Transverse colon (tissue), 4 donors: Measurements from ENCODE around the gene PPP1R37. TPM values are rescaled to one million over a fixed set of nuclear protein-coding genes. Genes with fewer than 3 reads are reported as not detected.

Experiments used
- DNase-seq: peaks from one replicate; pipeline ENCODE4 v3.0.0-alpha.2; 2019
- H3K27ac ChIP-seq, 4 donors: fragments of 200-600 bp; sonication (generic); 2 replicates each; pipeline ENCODE4 v1.5.1; 2016 to 2018; ENCODE audit warnings: inconsistent platforms in 4 of 4
- H3K27me3 ChIP-seq: fragments of 200-600 bp; sonication (generic); 2 replicates; pipeline ENCODE4 v1.5.1; 2017; ENCODE audit warnings: inconsistent platforms
- H3K36me3 ChIP-seq, 4 donors: fragments of 200-600 bp; sonication (generic); 2 replicates each; pipeline ENCODE4 v1.5.1; 2017 to 2019; ENCODE audit warnings: inconsistent platforms in 4 of 4
- H3K4me1 ChIP-seq, 4 donors: fragments of 200-600 bp; sonication (generic); 2 replicates each; pipeline ENCODE4 v1.5.1; 2017 to 2020; ENCODE audit warnings: inconsistent platforms in 4 of 4
- H3K4me3 ChIP-seq, 4 donors: fragments of 200-600 bp; sonication (generic); 1 replicate in 1 of 4; 2 replicates in 3 of 4; pipeline versions ENCODE4 v1.5.1 to v1.6.1; 2017 to 2019; ENCODE audit warnings: inconsistent platforms in 4 of 4
- H3K9me3 ChIP-seq, 2 donors: fragments of 200-600 bp; sonication (generic); 2 replicates each; pipeline ENCODE4 v1.5.1; 2017 to 2019; ENCODE audit warnings: inconsistent platforms in 2 of 2
- CTCF ChIP-seq, 5 experiments: fragments of 200-600 bp in 3 of 5; fragments of 450-650 bp in 2 of 5; sonication (generic) in 3 of 5; IDR thresholded peaks; 1 replicate in 2 of 5; 2 replicates in 3 of 5; pipeline ENCODE4 v1.5.1; 2016 to 2017; ENCODE audit warnings: antibody characterized with exemption in 5 of 5, inconsistent platforms in 3 of 5, mild to moderate bottlenecking in 2 of 5, moderate library complexity in 1 of 5
- EP300 ChIP-seq: sonication (generic); formaldehyde crosslinking; IDR thresholded peaks from one replicate; pipeline ENCODE4 v1.6.1; 2017; ENCODE audit warnings: antibody characterized with exemption, low read depth
- POLR2A ChIP-seq: fragments of 450-650 bp; IDR thresholded peaks from one replicate; pipeline ENCODE4 v1.6.1; 2016; ENCODE audit warnings: antibody characterized with exemption, mild to moderate bottlenecking, moderate library complexity
- POLR2AphosphoS5 ChIP-seq, 3 donors: sonication (generic); formaldehyde crosslinking; IDR thresholded peaks; one replicate each; pipeline ENCODE4 v1.6.1; 2016; ENCODE audit warnings: antibody characterized with exemption in 3 of 3
- WGBS, 2 donors: methylation state at CpG; one replicate each; pipeline ENCODE4 v1.1.5; 2018; ENCODE audit warnings: low coverage in 1 of 2; 5-methylcytosine and 5-hydroxymethylcytosine counted together
- in situ Hi-C, 4 donors: fragments of 200-750 bp; cut with MboI; loops; one replicate each; pipeline versions ENCODE4 v1.15.0 to v1.15.1; 2017; ENCODE audit warnings: low sequenced_read_pairs in 3 of 4, low pct_ligation_motif_present in 1 of 4, low pct_unique_long_range_greater_than_20kb in 1 of 4
- intact Hi-C: fragments of 100-400 bp; cut with DNase I; formaldehyde crosslinking; loops from one replicate; pipeline ENCODE4 v1.15.1; 2023; ENCODE audit warnings: low total_unique reads
- small RNA-seq, 4 donors: library from RNA; depleted of rRNA; stranded (forward); fragments of <200 nt; gene quantifications; one replicate each; pipeline ENCODE3, GENCODE V24; 2016
- total RNA-seq, 4 donors: library from RNA; depleted of rRNA; stranded (reverse); fragments of >200 nt; gene quantifications; one replicate each; pipeline ENCODE4 v1.1.0, GENCODE V29; 2016

PPP1R37 gene
- total RNA-seq, 4 donors from 2014 or later = 31.1 to 92.5 (median 45.2) TPM

- Histone ChIP-seq H3K36me3 (no peaks in the 10 kb centered on the region), H3K4me3 (no peak overlapping the region), H3K27ac (no peak overlapping the region), H3K27me3 (no peaks in the 10 kb centered on the region), H3K4me1 (no peaks in the 10 kb centered on the region), H3K9me3 (no peaks in the 10 kb centered on the region)
- 91% methylated on average over 4 of the region's 4 CpGs; no CpG with 5 or more reads in 1 of the 2 donors for WGBS, 2 donors
- no peak for DNase-seq
- TF ChIP-seq EP300 = no peak
- TF ChIP-seq POLR2A = no peak
- no peak for TF ChIP-seq POLR2AphosphoS5 (IDR thresholded peaks at IDR 0.05)
- no peak for TF ChIP-seq CTCF (IDR thresholded peaks at IDR 0.05)
- in situ Hi-C loops = no loop called here
- intact Hi-C loops = no loop called here
Observed at GRCh38 chr19:45191375-45191774, 98.4 kb downstream of the PPP1R37 start.

DNA sequence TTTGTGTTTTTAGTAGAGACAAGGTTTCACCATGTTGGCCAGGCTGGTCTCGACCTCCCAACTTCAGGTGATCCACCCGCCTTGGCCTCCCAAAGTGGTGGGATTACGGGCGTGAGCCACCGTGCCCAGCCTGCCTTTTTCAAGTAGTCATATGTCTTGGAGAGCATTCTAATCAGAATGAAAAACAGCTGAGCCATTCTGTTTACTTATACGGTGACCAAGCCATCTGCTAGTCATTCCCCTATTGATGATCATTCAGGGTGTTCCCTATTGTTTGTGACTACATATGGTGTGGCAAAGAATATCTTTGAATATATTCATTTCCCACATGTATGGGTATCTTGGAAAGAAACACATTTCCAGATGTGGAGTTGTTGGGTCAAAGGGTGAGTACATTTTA, 102.8 kb downstream of the PPP1R37 start:
- no peak overlapping the region for H3K4me3 ChIP-seq
- in situ Hi-C loops (no loop called here), intact Hi-C loops (no loop called here)
- H3K4me1 ChIP-seq = no peaks in the 10 kb centered on the region
- H3K9me3 ChIP-seq = no peaks in the 10 kb centered on the region
- no peak for TF ChIP-seq POLR2A
- no peak for TF ChIP-seq CTCF (IDR thresholded peaks at IDR 0.05)
- TF ChIP-seq EP300 = no peak
- no peak for TF ChIP-seq POLR2AphosphoS5 (IDR thresholded peaks at IDR 0.05)
- 79 to 85% methylated on average over 4 to 6 of the region's 6 CpGs for WGBS, 2 donors
- H3K27me3 ChIP-seq = no peaks in the 10 kb centered on the region
- no peaks in the 10 kb centered on the region for H3K36me3 ChIP-seq
- DNase-seq = no peak
- no peak overlapping the region for H3K27ac ChIP-seq

Small RNAs within 50 kb of the gene (small RNA-seq; reads per million reads assigned to genes)
- gene RNU6-611P = 0 reads per million in 4 donors

Other genes with a start within 250 kb of the PPP1R37 start
- 100 to 1,000 TPM in 3 of 4 donors, 10 to 100 TPM in 1; 93.7 to 147 (median 125) TPM for gene NECTIN2, start 246.9 kb upstream of the PPP1R37 start, total RNA-seq
- 100 to 1,000 TPM in 1 of 4 donors, 10 to 100 TPM in 3; 36.0 to 101 (median 53.8) TPM for gene TOMM40, start 201.9 kb upstream of the PPP1R37 start, total RNA-seq
- gene APOE, start 187.4 kb upstream of the PPP1R37 start, total RNA-seq = 100 to 1,000 TPM in 2 of 4 donors, 10 to 100 TPM in 2; 72.2 to 214 (median 132) TPM
- 10 to 100 TPM in 3 of 4 donors, not detected in 1; 10.8 to 48.4 (median 34.8) TPM for gene APOC1, start 178.6 kb upstream of the PPP1R37 start, total RNA-seq
- gene APOC4, start 150.9 kb upstream of the PPP1R37 start, total RNA-seq = not detected
- gene APOC2, start 147.1 kb upstream of the PPP1R37 start, total RNA-seq = under 1 TPM in 1 of 4 donors, not detected in 3; 0.68 TPM
- 10 to 100 TPM; 65.3 to 94.6 (median 79.8) TPM for gene CLPTM1, start 137.8 kb upstream of the PPP1R37 start, total RNA-seq
- gene RELB, start 91.7 kb upstream of the PPP1R37 start, total RNA-seq = 10 to 100 TPM; 11.9 to 58.4 (median 34.8) TPM
- gene CLASRP, start 54.1 kb upstream of the PPP1R37 start, total RNA-seq = 100 to 1,000 TPM in 2 of 4 donors, 10 to 100 TPM in 2; 82.6 to 382 (median 100) TPM
- 1 to 10 TPM in 3 of 4 donors, under 1 TPM in 1; 0.75 to 5.8 (median 3.5) TPM for gene ZNF296, start 16.7 kb upstream of the PPP1R37 start, total RNA-seq
- 10 to 100 TPM in 3 of 4 donors, 1 to 10 TPM in 1; 3.0 to 21.1 (median 15.9) TPM for gene GEMIN7, start 13.9 kb upstream of the PPP1R37 start, total RNA-seq
- 1 to 10 TPM in 1 of 4 donors, under 1 TPM in 1, not detected in 2; 0.32 to 1.5 TPM for gene NKPD1, start 67.8 kb downstream of the PPP1R37 start, total RNA-seq
- gene TRAPPC6A, start 85.1 kb downstream of the PPP1R37 start, total RNA-seq = 10 to 100 TPM in 3 of 4 donors, not detected in 1; 15.7 to 51.2 (median 29.7) TPM
- gene BLOC1S3, start 85.6 kb downstream of the PPP1R37 start, total RNA-seq = 10 to 100 TPM in 1 of 4 donors, 1 to 10 TPM in 3; 5.0 to 10.3 (median 9.2) TPM
- gene EXOC3L2, start 152.2 kb downstream of the PPP1R37 start, total RNA-seq = 1 to 10 TPM in 2 of 4 donors, under 1 TPM in 1, not detected in 1; 0.68 to 7.0 (median 1.1) TPM
- gene MARK4, start 158.1 kb downstream of the PPP1R37 start, total RNA-seq = 10 to 100 TPM; 11.0 to 40.8 (median 13.2) TPM
- 10 to 100 TPM in 2 of 4 donors, 1 to 10 TPM in 1, not detected in 1; 4.0 to 32.2 (median 27.9) TPM for gene CKM, start 229.7 kb downstream of the PPP1R37 start, total RNA-seq
- gene KLC3, start 247.6 kb downstream of the PPP1R37 start, total RNA-seq = not detected